ENCODE data around the gene HERC2.
"Not testable (repeated sequence)": the region's sequence is repeated elsewhere in the genome, so short reads cannot be mapped to it uniquely, and the experiment has no call there.

HERC2 gene

GRCh38 chr15:28216946-28217546 is 104.9 kb downstream of the HERC2 start:
- not testable (repeated sequence) for DNase-seq

DNA sequence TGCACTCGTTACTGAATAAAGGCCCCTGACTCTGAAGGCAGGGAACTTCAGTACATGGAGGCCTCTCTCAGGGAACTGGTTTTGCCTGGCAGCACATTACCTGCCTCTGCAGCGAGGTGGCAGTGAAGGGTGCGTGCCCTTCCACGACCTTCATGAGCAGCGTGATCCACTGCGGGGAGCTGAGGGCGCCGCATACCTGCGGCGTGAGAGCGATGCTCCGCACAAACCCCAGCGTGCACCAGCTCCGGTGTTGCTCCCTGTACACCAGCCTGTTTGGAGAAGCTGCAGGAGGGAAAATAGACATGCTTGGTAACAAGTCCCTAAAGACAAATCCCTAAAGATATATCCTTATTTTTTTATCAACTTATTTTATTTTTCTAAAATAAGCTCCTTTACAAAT is 106.5 kb downstream of the HERC2 start:
- not testable (repeated sequence) for DNase-seq

- not testable (repeated sequence) for DNase-seq
Observed at GRCh38 chr15:28214006-28214790, 107.8 kb downstream of the HERC2 start.

- not testable (repeated sequence) for DNase-seq
Observed at GRCh38 chr15:28213393-28213792, 108.6 kb downstream of the HERC2 start.

DNA sequence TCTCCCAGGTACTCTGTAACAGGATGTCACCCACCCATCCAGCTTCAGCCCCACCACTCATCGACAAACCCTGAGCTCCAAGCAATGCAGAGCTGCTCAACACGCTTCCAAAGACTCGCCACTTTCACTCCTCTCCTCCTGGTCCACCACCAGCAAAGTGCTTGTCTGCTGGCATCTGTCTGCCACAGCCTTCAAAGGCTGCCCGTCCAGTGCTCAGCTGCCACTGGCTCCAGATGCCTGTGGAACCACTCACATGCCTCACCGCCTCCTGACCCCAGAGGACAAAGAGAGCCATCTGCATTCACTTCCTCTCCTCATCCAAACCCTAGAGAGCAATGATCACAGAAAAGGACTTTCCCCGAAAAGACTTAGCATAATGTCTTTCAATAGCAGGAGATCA is 113.4 kb downstream of the HERC2 start:
- DNase-seq = no peak

DNA sequence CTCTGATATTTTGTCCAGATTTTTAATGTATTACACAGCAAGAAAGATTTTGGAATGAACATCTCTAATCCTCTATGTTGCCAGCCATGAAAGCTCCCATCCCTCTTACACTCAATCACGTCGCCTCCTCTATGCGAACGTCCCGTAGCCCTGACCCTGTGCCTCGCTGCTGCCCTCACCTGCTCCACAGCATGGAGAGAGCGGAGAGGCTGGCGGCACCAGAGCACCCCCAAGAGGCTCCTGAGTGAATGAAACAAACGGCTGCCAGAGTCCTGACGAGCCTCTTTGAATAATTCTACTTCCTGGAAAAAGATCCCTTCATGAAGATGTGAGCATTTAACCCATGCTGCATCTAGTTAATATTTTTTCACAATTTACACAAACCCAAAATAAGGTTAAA is 116.3 kb downstream of the HERC2 start:
- not testable (repeated sequence) for DNase-seq

DNA sequence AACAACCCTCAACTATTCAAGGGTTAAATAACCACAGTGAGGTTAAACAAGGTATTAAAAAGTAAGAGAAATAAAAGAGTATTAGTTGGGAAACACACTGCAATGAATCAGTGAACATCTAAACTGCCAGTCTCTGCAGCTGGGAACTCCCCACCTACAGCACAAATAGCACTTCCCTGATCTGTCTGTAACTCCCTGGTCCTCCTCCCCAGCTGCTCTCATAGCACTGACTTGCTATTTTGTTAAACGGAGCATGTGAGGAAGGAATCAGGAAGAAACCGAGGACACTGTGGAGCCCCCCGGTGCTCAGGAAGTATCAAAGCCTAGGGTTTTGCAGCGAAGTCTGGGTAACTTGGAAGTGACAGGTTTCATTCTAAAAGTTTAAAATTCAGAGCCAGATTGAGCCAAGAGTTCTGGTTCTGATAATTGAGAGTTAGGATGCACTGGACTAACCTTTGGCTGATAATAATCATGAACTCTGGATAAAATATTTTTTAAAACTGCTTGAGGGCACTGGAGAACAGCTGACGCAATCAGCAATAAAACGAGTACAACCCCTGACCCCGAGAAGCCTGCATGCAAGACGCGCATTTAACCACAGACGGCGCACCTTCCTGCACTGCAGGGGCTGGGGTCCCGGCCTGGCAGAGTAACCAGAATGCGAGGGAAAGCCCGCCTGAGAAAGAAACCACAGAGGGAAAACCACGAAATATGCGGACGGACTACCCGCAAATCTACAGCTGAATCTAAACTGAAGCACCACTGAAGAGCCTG is 118.7 kb downstream of the HERC2 start:
- not testable (repeated sequence) for DNase-seq

GRCh38 chr15:28202124-28202523 is 119.9 kb downstream of the HERC2 start:
- not testable (repeated sequence) for DNase-seq

- not testable (repeated sequence) for DNase-seq
Observed at GRCh38 chr15:28198215-28198614, 123.8 kb downstream of the HERC2 start.

GRCh38 chr15:28197694-28198093 is 124.3 kb downstream of the HERC2 start:
- not testable (repeated sequence) for DNase-seq

GRCh38 chr15:28196581-28196980 is 125.4 kb downstream of the HERC2 start:
- not testable (repeated sequence) for DNase-seq

GRCh38 chr15:28192772-28193171 is 129.2 kb downstream of the HERC2 start:
- DNase-seq = no peak

GRCh38 chr15:28191832-28192231 is 130.1 kb downstream of the HERC2 start:
- DNase-seq = no peak

DNA sequence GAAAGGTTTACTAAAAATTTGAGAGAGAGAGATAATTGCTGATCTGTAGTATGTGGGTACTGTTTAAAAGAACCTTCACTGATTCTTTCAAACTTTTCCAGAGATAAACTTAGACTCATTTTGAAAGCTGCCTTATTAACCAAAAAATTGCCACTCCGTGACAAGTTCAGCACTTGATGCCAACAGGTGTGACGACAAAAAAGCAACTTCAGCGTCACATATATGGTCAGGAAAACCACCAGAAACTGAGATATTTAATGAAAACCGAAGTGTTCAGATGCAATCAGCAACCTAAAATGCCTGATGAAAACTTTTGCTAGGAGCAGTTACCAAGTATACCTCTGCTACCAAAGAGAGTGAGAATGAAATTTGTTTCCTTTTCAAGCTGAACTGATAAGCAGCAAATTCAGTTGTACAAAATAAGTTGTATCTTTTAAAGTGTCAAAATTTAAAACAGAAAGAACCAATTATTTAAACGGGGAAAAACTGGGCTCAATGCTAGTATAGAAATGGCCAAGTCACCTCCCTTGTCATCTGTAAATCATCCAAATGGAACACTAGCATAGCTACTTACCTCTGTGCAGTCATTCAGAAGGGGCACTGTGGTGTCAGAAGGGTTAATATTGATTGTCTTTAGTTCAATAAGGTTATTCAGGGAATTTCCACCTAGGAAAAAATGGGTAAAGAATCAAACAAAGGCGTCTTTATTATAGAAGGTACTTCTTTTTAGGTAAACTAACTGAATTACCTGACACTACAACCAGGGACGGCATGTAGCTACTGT is 131.4 kb downstream of the HERC2 start:
- DNase-seq = no peak

DNA sequence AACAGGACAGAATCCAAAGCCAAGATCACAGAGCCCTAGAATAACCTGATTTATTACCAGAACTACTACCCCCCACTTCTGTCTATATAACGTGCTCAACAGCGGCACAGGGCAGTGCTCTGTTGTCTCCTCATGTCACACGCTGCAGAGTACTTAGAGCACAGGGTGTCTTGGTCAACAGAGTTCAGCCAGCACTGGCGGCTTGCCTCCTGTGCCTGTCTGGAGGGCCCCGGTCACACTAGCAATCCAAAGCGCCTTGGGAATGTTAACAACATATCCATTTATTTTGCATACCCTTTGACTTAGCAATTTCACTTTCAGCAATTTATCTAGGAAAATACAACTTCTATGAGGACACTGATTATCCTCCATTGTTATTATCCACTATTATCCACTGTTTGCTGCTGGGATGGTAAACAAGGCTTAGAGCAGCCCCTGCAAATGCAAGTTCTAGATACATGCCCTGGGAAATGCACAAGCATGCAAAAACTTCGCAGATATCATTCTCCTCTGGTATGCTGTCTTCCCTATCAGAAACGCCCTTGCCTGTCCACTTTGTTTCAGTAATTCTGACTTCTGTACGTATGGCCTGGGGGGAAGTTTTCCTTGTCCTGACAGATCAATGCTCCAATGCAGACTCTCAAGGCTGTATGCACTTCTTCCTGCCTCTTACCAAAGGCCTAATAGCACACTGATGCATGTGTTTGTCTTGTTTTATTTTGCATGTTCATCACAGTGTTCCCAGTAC is 136.7 kb downstream of the HERC2 start:
- no peak for DNase-seq

DNA sequence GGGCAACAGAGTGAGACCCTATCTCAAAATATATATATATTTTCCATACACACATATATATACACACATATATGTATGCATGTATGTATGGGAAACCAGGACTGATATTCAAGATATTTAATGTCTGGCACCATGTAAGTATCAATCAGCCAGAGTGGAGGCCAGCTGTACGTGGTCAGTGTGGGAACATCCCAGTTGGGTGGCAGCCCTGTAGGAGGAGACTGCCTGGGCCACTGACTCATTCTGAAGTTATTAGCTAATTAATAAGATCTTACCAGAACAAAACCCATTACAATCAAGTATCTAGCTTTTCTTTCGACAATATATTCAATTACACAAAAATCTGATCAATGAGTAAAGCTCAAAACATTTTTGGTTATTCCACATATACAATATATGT is 137.8 kb downstream of the HERC2 start:
- no peak for DNase-seq

DNA sequence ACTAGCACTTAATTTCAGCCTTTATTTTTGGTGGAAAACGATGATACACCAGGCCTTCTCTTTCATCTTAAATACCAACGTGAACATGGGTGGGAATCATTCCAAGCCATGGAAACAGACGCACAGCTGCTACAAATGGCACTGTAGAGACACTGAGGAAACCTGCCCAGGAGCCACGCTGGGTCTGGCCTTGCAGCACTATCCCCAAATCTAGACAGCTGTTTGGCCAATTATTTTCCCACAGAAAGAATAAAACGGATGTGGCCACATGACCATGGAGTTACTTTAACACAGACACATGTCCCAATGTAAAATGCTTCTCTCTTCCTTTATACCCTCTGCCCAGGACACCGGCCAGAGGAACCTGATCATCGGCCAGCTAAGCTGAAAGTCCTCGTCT is 139.2 kb downstream of the HERC2 start:
- DNase-seq = no peak

DNA sequence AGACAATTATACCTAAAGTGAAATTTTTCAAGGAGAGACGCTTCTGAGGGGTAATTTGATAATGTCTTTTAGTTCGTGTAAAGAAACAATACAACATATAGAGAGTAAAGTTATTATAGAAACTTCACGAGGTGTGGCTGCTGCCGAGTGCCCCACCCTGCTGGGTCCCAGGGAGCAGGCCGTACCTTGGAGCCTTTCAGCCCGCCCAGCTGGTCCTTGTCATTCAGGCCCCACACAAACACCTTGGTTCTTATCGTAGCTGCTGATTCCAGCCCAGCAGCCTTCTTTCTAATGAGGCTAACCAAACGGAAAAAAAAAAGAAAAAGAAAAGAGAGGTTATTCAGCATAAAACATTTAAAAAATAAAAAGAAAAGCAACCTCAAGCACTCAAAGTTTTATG is 139.8 kb downstream of the HERC2 start:
- no peak for DNase-seq

- no peak for DNase-seq
Observed at GRCh38 chr15:28181366-28181765, 140.6 kb downstream of the HERC2 start.

GRCh38 chr15:28179270-28179669 is 142.7 kb downstream of the HERC2 start:
- no peak for DNase-seq

- no peak for DNase-seq
Observed at GRCh38 chr15:28178727-28179126, 143.3 kb downstream of the HERC2 start.

- no peak for DNase-seq
Observed at GRCh38 chr15:28178290-28178689, 143.7 kb downstream of the HERC2 start.

All from GOT3 (cell line).